LNCAP (cell line): ENCODE results near the gene F10.

Source experiments
- CTCF ChIP-seq: fragments of 450-650 bp; IDR thresholded peaks from 2 replicates; pipeline ENCODE4 v1.5.1; 2017; ENCODE audit warnings: mild to moderate bottlenecking

Gene F10

DNA sequence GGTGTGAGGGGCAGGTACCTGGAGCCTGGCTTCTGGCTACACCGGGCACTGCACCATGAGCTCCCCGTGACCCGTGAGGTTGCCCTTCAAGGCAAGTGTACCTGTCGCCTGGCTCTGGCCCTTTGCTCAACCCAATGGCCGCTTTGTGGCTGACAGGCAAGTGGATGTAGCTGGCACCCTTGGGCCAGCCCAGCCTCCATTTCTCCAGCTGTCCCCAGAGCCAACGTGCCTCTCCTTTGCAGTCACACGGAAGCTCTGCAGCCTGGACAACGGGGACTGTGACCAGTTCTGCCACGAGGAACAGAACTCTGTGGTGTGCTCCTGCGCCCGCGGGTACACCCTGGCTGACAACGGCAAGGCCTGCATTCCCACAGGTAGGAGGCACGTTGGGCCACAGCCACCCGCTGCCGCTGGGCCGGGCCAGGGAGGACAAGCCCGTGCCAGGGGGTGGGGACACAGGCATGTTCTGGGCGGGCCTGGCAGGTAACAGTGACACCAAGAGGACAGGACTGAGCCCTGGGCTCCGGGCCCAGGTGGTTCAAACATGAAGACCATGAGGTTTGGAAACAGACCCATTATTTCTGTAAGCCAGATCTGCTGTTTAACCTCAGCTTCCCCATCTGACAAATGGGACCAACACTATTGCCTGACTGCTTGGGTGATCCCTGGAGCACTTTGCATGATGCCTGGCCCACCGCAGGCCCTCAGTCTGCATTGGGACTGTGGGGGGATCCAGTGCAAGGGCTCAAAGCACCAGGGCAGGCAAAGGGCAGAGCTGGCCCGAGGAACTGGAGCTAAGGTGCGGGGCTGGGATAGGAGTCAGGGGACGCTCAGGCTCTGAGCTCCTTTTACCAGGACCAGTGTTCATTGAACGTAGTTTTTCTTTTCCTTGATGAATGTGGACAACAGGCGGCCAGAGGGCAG is 18.3 kb downstream of the F10 start:
- no peak for TF ChIP-seq CTCF

DNA sequence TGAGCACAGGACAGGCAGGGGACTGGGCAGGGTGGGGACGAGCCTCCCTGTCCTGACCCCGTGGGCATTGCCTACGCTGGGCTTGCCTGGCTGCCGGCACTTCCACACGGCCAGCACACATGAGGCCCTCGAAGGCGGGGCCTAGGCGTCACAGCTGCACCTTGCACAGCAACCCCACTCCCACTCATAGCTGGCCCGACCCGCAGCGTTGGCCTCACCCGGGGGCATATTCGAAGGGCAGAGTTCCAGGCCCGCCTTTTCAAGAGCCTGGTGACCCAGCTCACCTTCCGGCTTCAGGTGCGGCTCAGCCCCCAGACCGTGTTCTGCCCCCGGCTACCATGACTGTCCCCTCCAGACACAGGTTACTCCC is 19.0 kb downstream of the F10 start:
- no peak for TF ChIP-seq CTCF

DNA sequence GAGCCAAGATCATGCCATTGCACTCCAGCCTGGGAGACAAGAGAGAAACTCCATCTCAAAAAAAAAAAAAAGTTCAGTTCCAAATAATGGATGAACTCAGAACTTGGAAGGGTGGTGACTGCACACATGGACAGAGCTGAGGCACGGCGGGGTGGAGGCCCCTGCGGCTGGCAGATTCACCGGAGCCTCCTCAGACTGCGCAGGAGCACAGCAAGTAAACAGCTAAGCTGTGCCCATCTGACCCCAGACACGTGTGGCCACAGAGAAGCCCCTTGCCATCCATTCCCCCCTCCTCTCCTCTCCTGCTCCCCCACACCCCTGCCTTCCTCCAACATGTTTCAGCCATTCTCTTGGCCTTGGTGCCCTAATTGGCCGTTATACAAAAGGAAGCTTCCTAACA is 20.3 kb downstream of the F10 start:
- no peak for TF ChIP-seq CTCF

DNA sequence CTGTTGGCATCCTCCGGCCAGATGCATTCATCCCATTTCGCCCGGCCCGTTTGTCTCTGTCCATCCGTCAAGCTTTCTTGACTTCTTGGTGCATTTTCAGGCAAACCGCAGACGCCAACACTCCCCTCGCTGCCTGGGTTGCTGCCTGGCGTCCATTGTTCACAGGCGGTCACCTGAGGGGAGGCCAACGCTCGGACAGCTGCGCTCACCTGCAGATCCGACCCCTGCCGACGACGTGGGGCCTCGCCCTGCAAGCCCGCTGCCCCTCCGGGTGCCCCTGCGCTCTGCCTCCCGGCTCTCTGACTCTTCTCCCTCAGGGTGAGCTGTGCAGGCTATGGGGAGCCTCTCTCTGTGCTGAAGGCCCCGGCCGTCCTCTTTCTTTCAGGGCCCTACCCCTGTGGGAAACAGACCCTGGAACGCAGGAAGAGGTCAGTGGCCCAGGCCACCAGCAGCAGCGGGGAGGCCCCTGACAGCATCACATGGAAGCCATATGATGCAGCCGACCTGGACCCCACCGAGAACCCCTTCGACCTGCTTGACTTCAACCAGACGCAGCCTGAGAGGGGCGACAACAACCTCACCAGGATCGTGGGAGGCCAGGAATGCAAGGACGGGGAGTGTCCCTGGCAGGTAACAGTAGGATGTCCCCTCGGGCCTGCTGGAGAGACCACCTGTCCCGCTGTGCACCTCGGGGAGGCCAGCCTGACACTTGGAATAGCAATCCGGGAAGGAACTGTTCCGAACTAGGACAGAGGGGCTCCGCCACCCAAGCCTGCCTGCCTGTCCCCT is 21.1 kb downstream of the F10 start:
- TF ChIP-seq CTCF: no peak

- no peak for TF ChIP-seq CTCF
Observed at GRCh38 chr13:113144255-113144629, 21.6 kb downstream of the F10 start.

DNA sequence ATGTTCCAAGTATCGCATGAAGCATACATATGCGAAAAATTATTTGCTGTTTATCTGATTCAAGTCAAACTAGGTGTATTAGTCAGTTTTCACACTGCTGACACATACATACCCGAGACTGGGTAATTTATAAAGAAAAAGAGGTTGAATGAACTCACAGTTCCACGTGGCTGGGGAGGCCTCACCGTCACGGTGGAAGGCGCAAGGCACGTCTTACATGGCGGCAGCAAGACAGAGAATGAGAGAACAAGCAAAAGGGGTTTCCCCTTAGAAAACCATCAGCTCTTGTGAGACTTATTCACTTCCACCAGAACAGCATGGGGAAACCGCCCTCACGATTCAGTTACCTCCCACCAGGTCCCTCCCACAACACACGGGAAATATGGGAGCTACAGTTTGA is 22.9 kb downstream of the F10 start:
- no peak for TF ChIP-seq CTCF

DNA sequence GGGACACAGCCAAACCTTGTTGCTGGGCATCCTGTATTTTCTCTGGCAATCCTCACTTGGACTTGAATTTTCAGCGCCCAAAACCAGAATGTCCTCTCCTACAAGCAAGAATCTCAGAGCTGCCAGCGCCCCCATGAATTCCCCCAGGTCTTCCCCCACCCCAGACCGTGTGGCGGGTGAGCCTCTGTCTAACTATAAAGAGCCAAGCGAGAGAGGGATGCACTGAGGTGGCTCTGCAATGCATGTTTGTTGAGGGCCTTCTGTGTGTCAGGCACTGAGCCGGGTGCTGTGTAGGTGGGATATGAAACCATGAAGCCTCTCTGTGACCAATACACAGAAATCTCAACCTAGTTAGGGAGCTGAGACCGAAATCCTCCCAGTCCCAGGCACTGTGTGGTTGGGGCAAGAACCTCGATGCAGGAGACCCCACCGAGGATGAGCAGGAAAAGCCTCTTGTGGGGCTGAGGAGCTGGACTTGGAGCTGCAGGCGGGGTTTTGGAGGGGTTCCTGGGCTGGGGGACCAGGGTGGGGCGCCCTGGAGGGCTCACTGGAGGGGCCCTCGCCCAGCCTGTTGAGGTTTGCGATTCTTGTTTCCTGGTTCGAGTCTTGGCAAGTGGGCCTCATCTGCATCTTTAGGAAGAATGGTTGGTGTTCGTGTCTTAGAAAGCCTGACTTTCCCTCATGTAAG is 23.5 kb downstream of the F10 start:
- no peak for TF ChIP-seq CTCF
